HG02840 (cell line): ENCODE data around the gene PRR14.
A peak's percentile ranks its signal among the peaks of the same experiment; 100 is the strongest.

Source experiments
- ATAC-seq: cut with Tn5 transposase; IDR thresholded peaks from one replicate; pipeline ENCODE4 v1.9.1; 2021; ENCODE audit warnings: mild to moderate bottlenecking, moderate library complexity, moderate number of reproducible peaks; ENCODE audit not compliant: unreplicated experiment, low FRiP score

PRR14 gene

GRCh38 chr16:30657866-30658730, 7.3 kb downstream of the PRR14 start, which contains the start of gene FBRS:
TSS of gene FBRS (plus strand) at chr16:30658431. CDS start at chr16:30659519, 1,088 bp downstream.
- ATAC-seq, result peak; percentile 66

GRCh38 chr16:30658731-30659506, 8.2 kb downstream of the PRR14 start:
- peak; percentile 19 for ATAC-seq

GRCh38 chr16:30659507-30660423, 9.0 kb downstream of the PRR14 start:
- ATAC-seq, result no peak

DNA sequence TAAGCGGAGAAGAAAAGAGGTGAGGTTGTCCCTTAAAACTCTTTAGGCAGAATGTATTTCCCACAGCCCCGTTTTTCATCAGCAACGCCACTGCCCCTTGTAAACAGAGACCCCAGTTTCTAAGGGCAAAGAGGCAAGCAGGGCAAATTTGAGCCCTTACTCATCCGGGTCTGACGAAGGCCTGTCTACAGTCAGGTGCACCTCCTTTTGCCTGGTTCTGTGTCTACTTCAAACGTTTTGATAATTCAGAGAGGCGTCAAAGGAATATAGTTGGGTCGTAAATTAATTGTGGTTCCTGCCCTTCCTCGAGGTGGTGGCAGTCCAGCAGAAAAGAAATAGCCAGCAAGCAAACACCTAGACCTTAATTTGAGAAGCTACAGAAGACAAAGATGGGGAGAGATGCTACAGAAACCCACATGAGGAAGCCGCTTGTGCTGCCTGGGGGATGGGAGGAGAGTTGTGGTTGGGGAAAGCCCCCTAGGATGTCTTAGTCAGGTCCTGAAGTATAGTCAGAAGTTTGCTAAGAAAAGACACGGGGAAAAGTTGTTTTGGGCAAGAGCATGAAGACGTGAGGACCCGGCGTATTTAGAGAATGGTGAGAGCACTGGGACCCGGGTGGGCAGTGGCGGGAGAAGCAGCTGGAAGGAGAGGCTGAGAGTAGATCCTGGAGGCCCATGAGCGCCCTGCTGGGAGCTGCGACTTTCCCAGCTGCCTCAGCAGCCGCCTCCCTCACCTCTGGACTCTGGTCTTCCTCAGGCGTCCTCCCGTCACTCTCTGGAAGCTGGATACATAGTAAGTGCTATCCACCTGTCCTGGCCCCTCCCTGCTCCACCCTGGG, 9.9 kb downstream of the PRR14 start:
- ATAC-seq, result no peak

DNA sequence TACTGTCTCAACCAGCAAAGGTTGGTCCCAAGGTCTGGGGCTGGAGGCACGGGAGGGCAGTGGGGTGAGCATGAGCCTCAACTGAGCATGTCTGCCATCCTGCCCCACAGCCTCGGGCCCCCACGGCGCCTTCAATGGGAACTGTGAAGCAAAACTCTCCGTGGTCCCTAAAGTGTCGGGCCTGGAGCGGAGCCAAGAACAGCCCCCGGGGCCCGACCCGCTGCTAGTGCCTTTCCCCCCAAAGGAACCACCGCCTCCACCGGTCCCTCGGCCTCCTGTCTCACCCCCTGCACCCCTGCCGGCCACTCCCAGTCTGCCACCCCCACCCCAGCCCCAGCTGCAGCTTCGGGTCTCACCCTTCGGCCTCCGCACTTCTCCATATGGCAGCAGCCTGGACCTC, 11.7 kb downstream of the PRR14 start:
- ATAC-seq, result no peak

GRCh38 chr16:30663038-30663437, 12.3 kb downstream of the PRR14 start:
- no peak for ATAC-seq

GRCh38 chr16:30663820-30664219, 13.1 kb downstream of the PRR14 start:
- no peak for ATAC-seq

DNA sequence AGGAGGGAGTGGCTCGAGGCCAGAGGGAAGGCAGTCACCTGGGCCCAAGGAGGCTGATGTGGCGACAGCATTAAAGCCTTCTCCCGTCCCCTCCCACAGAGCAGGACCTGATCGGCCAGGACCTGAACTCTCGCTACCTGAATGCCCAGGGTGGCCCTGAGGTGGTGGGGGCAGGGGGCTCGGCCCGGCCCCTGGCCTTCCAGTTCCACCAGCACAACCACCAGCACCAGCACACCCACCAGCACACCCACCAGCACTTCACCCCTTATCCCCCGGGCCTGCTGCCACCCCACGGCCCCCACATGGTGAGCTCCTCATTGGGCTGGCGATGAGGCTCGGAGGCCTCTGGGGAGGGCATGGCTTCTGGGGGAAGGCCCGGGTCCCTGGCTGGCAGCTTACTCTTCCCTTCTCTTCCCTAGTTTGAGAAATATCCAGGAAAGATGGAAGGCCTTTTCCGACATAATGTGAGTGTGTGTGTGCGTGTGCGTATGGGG, 13.9 kb downstream of the PRR14 start:
- ATAC-seq, result no peak

- ATAC-seq, result no peak
Measured at GRCh38 chr16:30665155-30665829, 14.5 kb downstream of the PRR14 start.

- ATAC-seq, result no peak
Measured at GRCh38 chr16:30665830-30666190, 15.1 kb downstream of the PRR14 start.

GRCh38 chr16:30666681-30667080, 15.9 kb downstream of the PRR14 start:
- no peak for ATAC-seq

DNA sequence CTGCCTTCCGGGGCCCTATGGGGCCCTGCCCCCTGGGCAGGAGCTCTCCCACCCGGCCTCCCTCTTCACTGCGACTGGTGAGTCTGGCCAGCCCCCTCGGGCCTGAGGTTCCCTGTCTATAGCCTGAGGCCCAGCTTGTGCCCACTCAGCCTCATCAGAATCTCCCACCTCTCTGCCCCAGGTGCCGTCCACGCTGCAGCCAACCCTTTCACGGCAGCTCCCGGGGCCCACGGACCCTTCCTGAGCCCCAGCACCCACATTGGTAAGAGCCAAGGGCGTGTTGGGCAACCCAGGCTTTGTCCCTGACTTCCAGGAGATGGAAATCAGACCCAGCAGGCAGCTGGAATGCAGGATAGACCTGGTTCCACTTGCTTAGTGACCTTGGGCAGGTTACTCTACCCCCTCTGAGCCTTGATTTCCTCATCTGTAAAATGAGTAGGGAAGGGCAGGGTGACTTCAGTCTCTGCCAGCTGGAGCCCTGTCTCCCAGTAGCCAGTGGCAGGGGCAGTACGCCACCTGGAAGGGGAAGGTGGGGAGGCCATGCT, 16.7 kb downstream of the PRR14 start:
- no peak for ATAC-seq

GRCh38 chr16:30668393-30668792, 17.6 kb downstream of the PRR14 start:
- ATAC-seq, result no peak

- no peak for ATAC-seq
Measured at GRCh38 chr16:30669026-30669902, 18.5 kb downstream of the PRR14 start.

GRCh38 chr16:30669903-30670824, 19.4 kb downstream of the PRR14 start:
- ATAC-seq, result no peak

GRCh38 chr16:30675143-30675542, 24.4 kb downstream of the PRR14 start:
- no peak for ATAC-seq
